OCI-LY3 (cell line): ENCODE results near the gene TAF11L13.

Experiments
- EZH2phosphoT487 ChIP-seq: fragments of 200-600 bp; shearing (Covaris generic); IDR thresholded peaks from 2 replicates; pipeline ENCODE4 v1.6.1; 2018; ENCODE audit warnings: antibody characterized with exemption, mixed run types, low read depth
- TF ChIP-seq, protein P1 (sequence below): fragments of 200-600, 300-600 bp; sonication (generic); IDR thresholded peaks from 2 replicates; pipeline ENCODE4 v1.5.1; 2014; ENCODE audit warnings: antibody characterized with exemption, low read length, low read depth

DNA sequence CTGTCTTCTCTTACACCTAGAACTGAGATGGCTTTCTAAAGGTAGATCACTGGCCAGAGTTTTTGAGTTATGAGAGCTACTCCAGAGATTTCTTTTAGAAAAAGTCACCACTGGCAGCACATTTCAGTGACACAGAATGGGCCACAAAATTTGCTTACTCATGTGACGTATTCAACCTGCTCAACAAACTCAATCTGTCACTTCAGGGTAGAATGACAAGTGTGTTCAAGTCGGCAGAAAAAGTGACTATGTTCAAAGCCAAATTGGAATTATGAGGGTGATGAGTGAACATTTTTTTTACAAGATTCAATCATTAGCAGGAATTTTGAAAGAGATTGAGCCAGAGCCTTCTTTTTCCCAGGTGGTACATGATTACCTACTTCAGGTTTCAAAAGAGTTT is 48.8 kb downstream of the TAF11L13 start:
- TF ChIP-seq, protein P1, sequence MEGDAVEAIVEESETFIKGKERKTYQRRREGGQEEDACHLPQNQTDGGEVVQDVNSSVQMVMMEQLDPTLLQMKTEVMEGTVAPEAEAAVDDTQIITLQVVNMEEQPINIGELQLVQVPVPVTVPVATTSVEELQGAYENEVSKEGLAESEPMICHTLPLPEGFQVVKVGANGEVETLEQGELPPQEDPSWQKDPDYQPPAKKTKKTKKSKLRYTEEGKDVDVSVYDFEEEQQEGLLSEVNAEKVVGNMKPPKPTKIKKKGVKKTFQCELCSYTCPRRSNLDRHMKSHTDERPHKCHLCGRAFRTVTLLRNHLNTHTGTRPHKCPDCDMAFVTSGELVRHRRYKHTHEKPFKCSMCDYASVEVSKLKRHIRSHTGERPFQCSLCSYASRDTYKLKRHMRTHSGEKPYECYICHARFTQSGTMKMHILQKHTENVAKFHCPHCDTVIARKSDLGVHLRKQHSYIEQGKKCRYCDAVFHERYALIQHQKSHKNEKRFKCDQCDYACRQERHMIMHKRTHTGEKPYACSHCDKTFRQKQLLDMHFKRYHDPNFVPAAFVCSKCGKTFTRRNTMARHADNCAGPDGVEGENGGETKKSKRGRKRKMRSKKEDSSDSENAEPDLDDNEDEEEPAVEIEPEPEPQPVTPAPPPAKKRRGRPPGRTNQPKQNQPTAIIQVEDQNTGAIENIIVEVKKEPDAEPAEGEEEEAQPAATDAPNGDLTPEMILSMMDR, result no peak
- no peak for TF ChIP-seq EZH2phosphoT487
